ENCODE results near the gene HEXA.

DNA sequence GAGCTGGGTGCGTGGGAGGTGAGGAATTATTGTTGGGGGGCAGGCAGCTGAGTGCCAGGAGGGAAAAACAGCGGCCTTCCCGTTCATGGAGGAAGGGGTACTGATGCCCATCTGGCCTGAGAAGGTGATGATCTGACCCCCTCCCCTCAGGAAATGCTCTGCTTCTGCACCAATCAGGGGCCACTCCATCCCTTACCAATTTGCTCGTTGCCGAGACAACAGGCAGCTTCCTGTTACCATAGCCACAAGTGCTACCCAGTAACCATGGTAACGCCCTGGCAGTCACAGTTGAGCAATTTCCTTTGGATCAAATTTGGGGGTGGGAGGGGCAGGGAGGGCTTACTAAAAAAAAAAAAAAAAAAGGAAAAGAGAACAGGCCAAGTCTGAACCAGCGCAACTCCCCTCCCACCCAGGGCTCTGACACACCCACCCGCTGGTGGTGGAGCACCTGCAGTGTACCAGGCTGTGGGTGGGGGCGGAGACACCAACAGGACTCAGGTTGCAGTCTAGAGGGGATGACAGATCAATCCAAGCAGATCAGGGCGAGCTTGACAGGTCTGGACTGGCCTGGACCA is 69.5 kb downstream of the HEXA start:
- no peak for TF ChIP-seq POLR2A (IDR thresholded peaks at IDR 0.05; ENCODE audit: low read depth, low read length)
- no peak for TF ChIP-seq POLR2AphosphoS5 (IDR thresholded peaks at IDR 0.05; ENCODE audit: low read depth, low read length)
- TF ChIP-seq POU2F2 (IDR thresholded peaks at IDR 0.05; ENCODE audit: low read depth, low read length): no peak
- TF ChIP-seq TAF1 (IDR thresholded peaks at IDR 0.05; ENCODE audit: low read depth, low read length): no peak

Data from GM12891 (cell line).